ENCODE results near the gene PDZRN4. TPM values are rescaled to one million over a fixed set of nuclear protein-coding genes. Genes with fewer than 3 reads are reported as not detected.

PDZRN4 gene
- total RNA-seq, 1 experiment from 2014 or later, result 2.4 TPM

DNA sequence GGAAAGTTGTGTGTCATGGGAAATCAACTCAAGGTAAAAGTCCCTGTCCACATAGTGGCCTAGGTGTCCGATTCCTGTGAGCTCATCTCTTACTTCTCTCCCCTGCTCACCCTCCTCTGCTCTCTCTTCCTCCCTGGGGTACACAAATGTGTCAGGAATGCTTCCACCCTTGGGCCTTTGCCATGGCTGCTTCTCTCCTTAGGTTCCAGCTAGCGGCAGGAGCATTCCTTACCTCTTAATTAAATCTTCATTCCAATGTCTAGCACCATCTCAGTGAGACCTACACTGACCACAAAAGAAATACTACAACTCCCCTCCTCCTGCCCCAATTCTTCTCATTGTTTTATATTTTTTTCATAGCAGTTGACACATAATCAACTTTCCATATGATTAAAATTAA lies 298.6 kb downstream of the PDZRN4 start:
- H3K36me3 ChIP-seq (ENCODE audit: insufficient read depth, low read length), result no peaks in the 10 kb centered on the region
- no peak overlapping the region for H3K27ac ChIP-seq (ENCODE audit: low read length)
- no peaks in the 10 kb centered on the region for H3K9me3 ChIP-seq (ENCODE audit: low read length)
- H3K4me1 ChIP-seq (ENCODE audit: low read length), result no peaks in the 10 kb centered on the region
- H3K27me3 ChIP-seq (ENCODE audit: low read length), result no peaks in the 10 kb centered on the region
- no peaks in the 10 kb centered on the region for H4K20me1 ChIP-seq (ENCODE audit: insufficient read depth, low read depth, low read length)
- DNase-seq, result no peak
- H3K9ac ChIP-seq (ENCODE audit: low read length), result no peak overlapping the region
- H3K4me3 ChIP-seq (ENCODE audit: low read length), result no peak overlapping the region
- no peak overlapping the region for H2AFZ ChIP-seq (ENCODE audit: low read length)
- H3K9me2 ChIP-seq (replicated peaks; ENCODE audit: insufficient read depth, low read length), result no peaks in the 10 kb centered on the region
- no peak overlapping the region for H3K4me2 ChIP-seq (ENCODE audit: low read depth, low read length, poor library complexity, severe bottlenecking)
- no peaks in the 10 kb centered on the region for H3K79me2 ChIP-seq (ENCODE audit: low read length)

DNA sequence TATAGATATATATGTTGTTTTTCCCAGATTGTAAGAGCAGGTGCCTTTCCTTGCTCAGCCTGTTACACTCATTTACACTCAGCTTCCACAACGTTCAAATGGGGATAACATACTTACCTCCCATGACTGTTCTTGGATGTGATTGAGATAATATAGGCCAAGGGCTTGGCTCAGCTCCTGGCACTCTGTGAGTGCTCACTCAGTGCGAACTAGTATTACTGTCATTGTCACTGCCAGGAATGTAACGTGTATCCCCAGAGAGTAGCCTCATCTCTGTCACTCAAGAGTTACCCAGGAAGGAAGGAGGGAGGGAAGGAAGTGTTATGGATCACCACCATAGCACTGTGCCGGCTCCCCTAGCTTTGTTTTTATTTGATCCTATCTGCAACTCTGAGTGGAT lies 307.9 kb downstream of the PDZRN4 start:
- H3K9ac ChIP-seq (ENCODE audit: low read length), result no peak overlapping the region
- H2AFZ ChIP-seq (ENCODE audit: low read length), result no peak overlapping the region
- H3K9me3 ChIP-seq (ENCODE audit: low read length), result no peaks in the 10 kb centered on the region
- no peak for DNase-seq
- no peaks in the 10 kb centered on the region for H3K9me2 ChIP-seq (replicated peaks; ENCODE audit: insufficient read depth, low read length)
- H4K20me1 ChIP-seq (ENCODE audit: insufficient read depth, low read depth, low read length), result no peaks in the 10 kb centered on the region
- peaks cover 2% of the 10 kb centered on the region; the same call in 1 of the 2 replicates for H3K4me1 ChIP-seq (ENCODE audit: low read length)
- H3K79me2 ChIP-seq (ENCODE audit: low read length), result no peaks in the 10 kb centered on the region
- H3K27me3 ChIP-seq (ENCODE audit: low read length), result no peaks in the 10 kb centered on the region
- no peaks in the 10 kb centered on the region for H3K36me3 ChIP-seq (ENCODE audit: insufficient read depth, low read length)
- H3K4me2 ChIP-seq (ENCODE audit: low read depth, low read length, poor library complexity, severe bottlenecking), result no peak overlapping the region
- H3K4me3 ChIP-seq (ENCODE audit: low read length), result no peak overlapping the region
- no peak overlapping the region for H3K27ac ChIP-seq (ENCODE audit: low read length)

- Histone ChIP-seq H3K27ac (ENCODE audit: low read length) (no peak overlapping the region), H3K4me3 (ENCODE audit: low read length) (no peak overlapping the region), H3K9ac (ENCODE audit: low read length) (no peak overlapping the region), H3K9me2 (replicated peaks; ENCODE audit: insufficient read depth, low read length) (no peaks in the 10 kb centered on the region), H4K20me1 (ENCODE audit: insufficient read depth, low read depth, low read length) (no peaks in the 10 kb centered on the region), H3K79me2 (ENCODE audit: low read length) (no peaks in the 10 kb centered on the region), H3K27me3 (ENCODE audit: low read length) (no peaks in the 10 kb centered on the region), H3K36me3 (ENCODE audit: insufficient read depth, low read length) (no peaks in the 10 kb centered on the region), H3K9me3 (ENCODE audit: low read length) (no peaks in the 10 kb centered on the region), H2AFZ (ENCODE audit: low read length) (no peak overlapping the region), H3K4me2 (ENCODE audit: low read depth, low read length, poor library complexity, severe bottlenecking) (no peak overlapping the region), H3K4me1 (ENCODE audit: low read length) (no peaks in the 10 kb centered on the region)
- no peak for DNase-seq
Observed at GRCh38 chr12:41497409-41497808, 309.3 kb downstream of the PDZRN4 start.

- Histone ChIP-seq H3K27me3 (ENCODE audit: low read length) (no peaks in the 10 kb centered on the region), H3K4me2 (ENCODE audit: low read depth, low read length, poor library complexity, severe bottlenecking) (peak overlapping the region; percentile 36), H3K79me2 (ENCODE audit: low read length) (no peaks in the 10 kb centered on the region), H3K9me3 (ENCODE audit: low read length) (no peaks in the 10 kb centered on the region), H3K4me1 (ENCODE audit: low read length) (peaks cover 46% of the 10 kb centered on the region), H3K36me3 (ENCODE audit: insufficient read depth, low read length) (no peaks in the 10 kb centered on the region), H3K27ac (ENCODE audit: low read length) (no peak overlapping the region), H3K4me3 (ENCODE audit: low read length) (no peak overlapping the region), H3K9ac (ENCODE audit: low read length) (no peak overlapping the region), H3K9me2 (replicated peaks; ENCODE audit: insufficient read depth, low read length) (no peaks in the 10 kb centered on the region), H4K20me1 (ENCODE audit: insufficient read depth, low read depth, low read length) (no peaks in the 10 kb centered on the region), H2AFZ (ENCODE audit: low read length) (no peak overlapping the region)
- peak; percentile 68 for DNase-seq
Observed at GRCh38 chr12:41504976-41505375, 316.9 kb downstream of the PDZRN4 start.

- H3K4me2 ChIP-seq (ENCODE audit: low read depth, low read length, poor library complexity, severe bottlenecking), result peak overlapping the region; percentile 16
- no peaks in the 10 kb centered on the region for H3K9me3 ChIP-seq (ENCODE audit: low read length)
- H3K4me3 ChIP-seq (ENCODE audit: low read length), result no peak overlapping the region
- no peaks in the 10 kb centered on the region for H3K79me2 ChIP-seq (ENCODE audit: low read length)
- H3K9ac ChIP-seq (ENCODE audit: low read length), result no peak overlapping the region
- DNase-seq, result peak; percentile 58
- no peaks in the 10 kb centered on the region for H3K27me3 ChIP-seq (ENCODE audit: low read length)
- no peak overlapping the region for H2AFZ ChIP-seq (ENCODE audit: low read length)
- H3K36me3 ChIP-seq (ENCODE audit: insufficient read depth, low read length), result no peaks in the 10 kb centered on the region
- no peaks in the 10 kb centered on the region for H4K20me1 ChIP-seq (ENCODE audit: insufficient read depth, low read depth, low read length)
- H3K4me1 ChIP-seq (ENCODE audit: low read length), result peaks cover 64% of the 10 kb centered on the region
- no peak overlapping the region for H3K27ac ChIP-seq (ENCODE audit: low read length)
- no peaks in the 10 kb centered on the region for H3K9me2 ChIP-seq (replicated peaks; ENCODE audit: insufficient read depth, low read length)
Observed at GRCh38 chr12:41507286-41507685, 319.2 kb downstream of the PDZRN4 start.

DNA sequence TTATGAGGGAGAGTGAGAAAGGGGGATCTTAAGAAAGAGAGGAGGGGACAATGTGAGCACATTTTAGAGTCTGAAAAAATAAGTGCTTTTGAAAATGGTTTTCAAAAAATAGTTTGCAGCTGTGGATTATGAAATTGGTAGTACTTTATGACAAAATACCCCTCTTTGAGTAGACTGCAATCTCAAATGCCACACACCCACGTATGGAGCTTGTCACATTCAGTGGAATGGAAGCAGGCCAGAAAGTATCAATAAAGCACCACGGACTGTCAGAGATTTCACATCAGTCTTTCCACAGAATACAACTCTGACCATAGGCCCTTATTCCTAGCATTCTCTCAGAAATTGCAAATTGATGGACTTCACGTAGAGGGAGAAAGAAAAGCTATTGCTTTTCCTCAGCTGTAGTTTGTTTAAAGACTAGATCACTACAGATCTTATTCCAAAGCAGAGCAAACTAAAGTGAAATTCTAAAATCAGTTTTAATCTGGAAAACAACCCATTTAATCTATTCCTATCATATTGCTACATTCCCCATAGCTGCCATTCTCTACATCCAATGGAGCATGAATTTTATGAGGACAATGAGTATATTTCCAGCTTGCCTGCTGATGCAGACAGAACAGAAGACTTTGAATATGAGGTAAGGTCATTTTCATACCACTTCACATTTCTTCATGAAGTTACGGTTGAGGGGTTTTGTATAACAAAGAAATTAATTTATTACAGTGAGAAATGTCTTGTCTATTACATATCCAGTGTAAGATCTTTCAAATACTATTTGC lies 321.3 kb downstream of the PDZRN4 start:
- Histone ChIP-seq H3K9ac (ENCODE audit: low read length) (no peak overlapping the region), H3K4me3 (ENCODE audit: low read length) (no peak overlapping the region), H3K79me2 (ENCODE audit: low read length) (no peaks in the 10 kb centered on the region), H3K4me2 (ENCODE audit: low read depth, low read length, poor library complexity, severe bottlenecking) (peak overlapping the region; percentile 45), H2AFZ (ENCODE audit: low read length) (no peak overlapping the region), H3K36me3 (ENCODE audit: insufficient read depth, low read length) (no peaks in the 10 kb centered on the region), H3K27ac (ENCODE audit: low read length) (no peak overlapping the region), H3K4me1 (ENCODE audit: low read length) (peaks cover 76% of the 10 kb centered on the region), H4K20me1 (ENCODE audit: insufficient read depth, low read depth, low read length) (no peaks in the 10 kb centered on the region), H3K27me3 (ENCODE audit: low read length) (no peaks in the 10 kb centered on the region), H3K9me2 (replicated peaks; ENCODE audit: insufficient read depth, low read length) (no peaks in the 10 kb centered on the region), H3K9me3 (ENCODE audit: low read length) (no peaks in the 10 kb centered on the region)
- DNase-seq, result no peak

GRCh38 chr12:41510470-41510869 lies 322.4 kb downstream of the PDZRN4 start:
- H3K27me3 ChIP-seq (ENCODE audit: low read length), result no peaks in the 10 kb centered on the region
- no peaks in the 10 kb centered on the region for H4K20me1 ChIP-seq (ENCODE audit: insufficient read depth, low read depth, low read length)
- H3K9me3 ChIP-seq (ENCODE audit: low read length), result no peaks in the 10 kb centered on the region
- 0 out of 2 replicates have a peak overlapping the region, but pooled peaks have one; percentile 5 for H2AFZ ChIP-seq (ENCODE audit: low read length)
- peak overlapping the region; percentile 45 for H3K4me2 ChIP-seq (ENCODE audit: low read depth, low read length, poor library complexity, severe bottlenecking)
- H3K9me2 ChIP-seq (replicated peaks; ENCODE audit: insufficient read depth, low read length), result no peaks in the 10 kb centered on the region
- no peak overlapping the region for H3K9ac ChIP-seq (ENCODE audit: low read length)
- peaks cover 67% of the 10 kb centered on the region for H3K4me1 ChIP-seq (ENCODE audit: low read length)
- H3K79me2 ChIP-seq (ENCODE audit: low read length), result no peaks in the 10 kb centered on the region
- H3K36me3 ChIP-seq (ENCODE audit: insufficient read depth, low read length), result no peaks in the 10 kb centered on the region
- H3K4me3 ChIP-seq (ENCODE audit: low read length), result no peak overlapping the region
- no peak overlapping the region for H3K27ac ChIP-seq (ENCODE audit: low read length)
- no peak for DNase-seq

- no peak overlapping the region for H3K27ac ChIP-seq (ENCODE audit: low read length)
Observed at GRCh38 chr12:41511247-41511646, 323.1 kb downstream of the PDZRN4 start.

More at GRCh38 chr12:41511247-41511646, 323.1 kb downstream of the PDZRN4 start:
- H3K4me1 ChIP-seq (ENCODE audit: low read length), result peaks cover 63% of the 10 kb centered on the region
- no peaks in the 10 kb centered on the region for H3K9me2 ChIP-seq (replicated peaks; ENCODE audit: insufficient read depth, low read length)
- no peaks in the 10 kb centered on the region for H4K20me1 ChIP-seq (ENCODE audit: insufficient read depth, low read depth, low read length)
- H3K27me3 ChIP-seq (ENCODE audit: low read length), result no peaks in the 10 kb centered on the region
- no peak overlapping the region for H3K4me2 ChIP-seq (ENCODE audit: low read depth, low read length, poor library complexity, severe bottlenecking)
- no peaks in the 10 kb centered on the region for H3K9me3 ChIP-seq (ENCODE audit: low read length)
- H3K4me3 ChIP-seq (ENCODE audit: low read length), result no peak overlapping the region
- no peak for DNase-seq
- no peaks in the 10 kb centered on the region for H3K79me2 ChIP-seq (ENCODE audit: low read length)
- no peak overlapping the region for H2AFZ ChIP-seq (ENCODE audit: low read length)
- no peak overlapping the region for H3K9ac ChIP-seq (ENCODE audit: low read length)
- no peaks in the 10 kb centered on the region for H3K36me3 ChIP-seq (ENCODE audit: insufficient read depth, low read length)
